ENCODE measurements around the gene TRMU. TPM values are rescaled to one million over a fixed set of nuclear protein-coding genes. Genes with fewer than 3 reads are reported as not detected.
"Not testable (repeated sequence)": the region's sequence is repeated elsewhere in the genome, so short reads cannot be mapped to it uniquely, and the experiment has no call there.

The TRMU gene
- total RNA-seq, 2 experiments from 2014 or later: 84.0 to 84.6 TPM

GRCh38 chr22:46403880-46404279 is 68.4 kb downstream of the TRMU start:
- H3K4me3 Mint-ChIP-seq; H3K27me3 Mint-ChIP-seq (ENCODE audit: low read depth); H3K36me3 Mint-ChIP-seq (ENCODE audit: low read depth); DNase-seq; H3K27ac Mint-ChIP-seq; ATAC-seq; POLR2A ChIA-PET; H3K9me3 Mint-ChIP-seq (ENCODE audit: insufficient read depth); CTCF ChIA-PET; H3K4me1 Mint-ChIP-seq (ENCODE audit: low read depth): not testable (repeated sequence)

GRCh38 chr22:46405901-46406300 is 70.4 kb downstream of the TRMU start:
- ATAC-seq (no peak), DNase-seq (no peak)
- no peaks in the 10 kb centered on the region for H3K9me3 Mint-ChIP-seq (ENCODE audit: insufficient read depth)
- no peak overlapping the region for H3K27ac Mint-ChIP-seq
- no peak overlapping the region for H3K4me3 Mint-ChIP-seq
- H3K4me1 Mint-ChIP-seq (ENCODE audit: low read depth): peaks cover 2% of the 10 kb centered on the region
- H3K36me3 Mint-ChIP-seq (ENCODE audit: low read depth): no peaks in the 10 kb centered on the region
- ChIA-PET CTCF (no interaction called here), POLR2A (no interaction called here)
- peaks cover 4% of the 10 kb centered on the region for H3K27me3 Mint-ChIP-seq (ENCODE audit: low read depth)

DNA sequence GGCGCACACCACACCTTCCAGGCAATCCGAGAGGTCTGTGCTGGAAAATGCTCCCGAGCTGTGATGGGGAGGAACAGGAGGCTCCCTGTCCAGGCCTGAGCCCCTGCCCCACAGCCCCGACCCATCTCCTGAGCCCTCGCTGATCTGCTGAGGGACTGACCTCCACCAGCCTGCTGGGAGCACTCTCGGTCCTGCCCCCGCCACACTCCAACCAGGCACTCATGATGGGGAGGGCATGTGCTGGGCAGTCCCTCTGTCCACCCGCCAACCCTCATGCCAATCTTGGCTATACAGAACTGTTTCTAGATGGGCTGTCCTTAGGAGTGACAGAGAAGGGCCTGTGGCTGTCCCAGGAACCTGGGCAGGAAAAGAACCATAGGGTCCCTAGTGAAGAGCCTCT is 70.8 kb downstream of the TRMU start:
- Mint-ChIP-seq H3K4me1 (ENCODE audit: low read depth) (peaks cover 2% of the 10 kb centered on the region), H3K27ac (no peak overlapping the region), H3K36me3 (ENCODE audit: low read depth) (no peaks in the 10 kb centered on the region), H3K27me3 (ENCODE audit: low read depth) (peaks cover 4% of the 10 kb centered on the region), H3K9me3 (ENCODE audit: insufficient read depth) (no peaks in the 10 kb centered on the region), H3K4me3 (no peak overlapping the region)
- ChIA-PET CTCF (no interaction called here), POLR2A (no interaction called here)
- ATAC-seq: no peak
- no peak for DNase-seq

- Mint-ChIP-seq H3K4me1 (ENCODE audit: low read depth) (peaks cover 2% of the 10 kb centered on the region), H3K36me3 (ENCODE audit: low read depth) (no peaks in the 10 kb centered on the region), H3K9me3 (ENCODE audit: insufficient read depth) (no peaks in the 10 kb centered on the region), H3K4me3 (no peak overlapping the region), H3K27me3 (ENCODE audit: low read depth) (peaks cover 4% of the 10 kb centered on the region), H3K27ac (no peak overlapping the region)
- ATAC-seq (no peak), DNase-seq (no peak)
- ChIA-PET CTCF (no interaction called here), POLR2A (no interaction called here)
Observed at GRCh38 chr22:46406791-46407190, 71.3 kb downstream of the TRMU start.

Other genes starting within 250 kb of the TRMU start
- gene PPARA, start 185.2 kb upstream of the TRMU start, total RNA-seq: 10 to 100 TPM; 17.9 to 18.1 TPM
- 10 to 100 TPM; 11.6 to 11.7 TPM for gene CDPF1, start 85.4 kb upstream of the TRMU start, total RNA-seq
- not detected for gene PKDREJ, start 72.4 kb upstream of the TRMU start, total RNA-seq
- 10 to 100 TPM; 20.0 to 25.1 TPM for gene TTC38, start 67.7 kb upstream of the TRMU start, total RNA-seq
- gene GTSE1, start 38.8 kb upstream of the TRMU start, total RNA-seq: 100 to 1,000 TPM; 111 to 114 TPM
- gene CELSR1, start 201.9 kb downstream of the TRMU start, total RNA-seq: under 1 TPM in 1 of 2 experiments, not detected in 1; 0.08 TPM

All from activated CD8-positive, alpha-beta T cell treated with anti-CD3 and anti-CD28 coated beads, Interleukin-2, amount 10 ng/mL, durations not matched to agents 7 days and 5 days (primary cell).